Stimulated activated CD4-positive, alpha-beta T cell treated with anti-CD3 and anti-CD28 coated beads, Interleukin-12 subunit alpha, Interleukin-12 subunit beta, amount 100 ng/mL, for 4 hours (primary cell): ENCODE measurements around the gene PCDH1.
"Not testable (repeated sequence)": the region's sequence is repeated elsewhere in the genome, so short reads cannot be mapped to it uniquely, and the experiment has no call there.

Experiments used
- DNase-seq: peaks from one replicate; pipeline ENCODE4 v3.0.0-alpha.2; 2020

Gene PCDH1

GRCh38 chr5:141897425-141897824 is 19.2 kb upstream of the PCDH1 start:
- DNase-seq = no peak

DNA sequence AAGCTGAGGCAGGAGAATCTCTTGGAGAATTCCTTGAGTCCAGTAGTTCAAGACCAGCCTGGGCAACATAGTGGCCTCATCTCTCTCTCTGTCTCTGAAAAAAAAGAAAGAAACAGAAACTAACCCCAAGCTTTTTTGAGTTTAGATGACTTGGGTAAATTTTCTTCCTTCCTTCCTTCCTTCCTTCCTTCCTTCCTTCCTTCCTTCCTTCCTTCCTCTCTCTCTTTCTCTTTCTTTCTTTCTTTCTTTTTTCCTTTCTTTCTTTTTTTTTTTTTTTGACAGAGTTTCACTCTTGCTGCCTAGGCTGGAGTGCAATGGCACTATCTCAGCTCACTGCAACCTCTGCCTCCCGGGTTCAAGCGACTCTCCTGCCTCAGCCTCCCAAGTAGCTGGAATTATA is 12.2 kb upstream of the PCDH1 start:
- not testable (repeated sequence) for DNase-seq

- no peak for DNase-seq
These were observed 11.2 kb upstream of the PCDH1 start for GRCh38 chr5:141889282-141889871.

- DNase-seq = no peak
These were observed 5.7 kb upstream of the PCDH1 start for GRCh38 chr5:141883892-141884318.

DNA sequence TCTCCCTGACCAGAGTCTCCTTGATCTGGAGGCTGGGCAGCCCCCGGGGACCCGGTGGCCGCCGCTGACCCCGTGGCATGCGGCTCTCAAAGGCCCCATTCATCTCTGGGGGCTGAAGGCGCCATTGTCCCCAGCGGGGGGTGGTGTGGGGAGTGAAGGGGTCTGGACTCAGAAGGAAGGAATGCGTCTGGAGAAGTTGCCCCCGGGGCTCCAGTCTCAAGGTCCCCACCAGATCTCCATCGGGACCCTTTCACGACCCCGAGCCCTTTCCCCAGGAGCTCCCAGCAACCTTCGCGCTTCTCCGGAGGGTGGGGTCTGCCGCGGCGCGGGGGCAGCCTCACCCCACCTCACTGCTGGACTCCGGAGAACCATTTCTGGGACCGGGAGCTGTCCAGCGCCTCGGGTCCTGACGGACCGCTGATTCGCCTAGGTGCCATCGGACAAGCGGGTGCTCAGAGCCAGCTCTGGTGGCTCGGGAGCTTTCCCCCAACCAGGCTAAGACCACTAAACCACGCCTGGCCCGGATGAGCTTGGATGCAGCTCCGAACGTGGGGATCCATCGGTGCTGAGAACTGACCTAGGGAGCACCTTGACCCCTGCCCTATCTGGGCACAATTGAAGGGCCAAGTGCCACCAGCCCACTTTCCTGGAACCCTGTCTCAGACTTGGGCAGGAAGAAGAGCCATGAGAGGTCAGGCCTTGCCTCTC is 5.1 kb upstream of the PCDH1 start:
- no peak for DNase-seq

DNA sequence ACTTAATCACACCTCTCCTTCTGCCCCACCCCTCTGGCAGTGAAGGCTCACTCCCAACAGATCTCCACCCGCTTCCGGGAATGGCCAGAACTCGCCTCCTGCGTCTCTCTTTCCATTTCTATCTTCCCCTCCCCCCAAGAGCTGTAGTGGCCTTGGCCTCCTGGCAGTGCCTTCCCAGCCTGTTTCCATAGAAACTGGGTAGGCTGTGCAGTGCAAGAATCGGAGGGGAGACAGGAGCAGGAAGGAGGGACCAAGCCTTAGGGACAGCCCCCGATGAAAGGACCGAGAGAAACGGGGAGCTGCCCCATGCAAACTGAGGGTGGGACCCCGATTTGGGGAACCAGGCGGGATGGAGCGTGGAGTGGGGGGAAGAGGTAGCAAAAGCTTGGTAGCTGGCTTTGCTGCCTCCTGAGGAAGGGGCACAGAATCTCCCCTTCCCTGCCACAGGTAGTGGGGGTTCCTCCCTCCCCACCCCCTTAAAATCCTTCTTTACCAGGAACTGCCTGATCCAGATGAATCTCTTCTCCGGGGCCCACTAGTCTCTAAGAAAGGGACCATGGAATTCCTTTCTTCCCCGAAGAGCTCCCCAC is 4.5 kb upstream of the PCDH1 start:
- no peak for DNase-seq

GRCh38 chr5:141881886-141882285 is 3.7 kb upstream of the PCDH1 start:
- no peak for DNase-seq

DNA sequence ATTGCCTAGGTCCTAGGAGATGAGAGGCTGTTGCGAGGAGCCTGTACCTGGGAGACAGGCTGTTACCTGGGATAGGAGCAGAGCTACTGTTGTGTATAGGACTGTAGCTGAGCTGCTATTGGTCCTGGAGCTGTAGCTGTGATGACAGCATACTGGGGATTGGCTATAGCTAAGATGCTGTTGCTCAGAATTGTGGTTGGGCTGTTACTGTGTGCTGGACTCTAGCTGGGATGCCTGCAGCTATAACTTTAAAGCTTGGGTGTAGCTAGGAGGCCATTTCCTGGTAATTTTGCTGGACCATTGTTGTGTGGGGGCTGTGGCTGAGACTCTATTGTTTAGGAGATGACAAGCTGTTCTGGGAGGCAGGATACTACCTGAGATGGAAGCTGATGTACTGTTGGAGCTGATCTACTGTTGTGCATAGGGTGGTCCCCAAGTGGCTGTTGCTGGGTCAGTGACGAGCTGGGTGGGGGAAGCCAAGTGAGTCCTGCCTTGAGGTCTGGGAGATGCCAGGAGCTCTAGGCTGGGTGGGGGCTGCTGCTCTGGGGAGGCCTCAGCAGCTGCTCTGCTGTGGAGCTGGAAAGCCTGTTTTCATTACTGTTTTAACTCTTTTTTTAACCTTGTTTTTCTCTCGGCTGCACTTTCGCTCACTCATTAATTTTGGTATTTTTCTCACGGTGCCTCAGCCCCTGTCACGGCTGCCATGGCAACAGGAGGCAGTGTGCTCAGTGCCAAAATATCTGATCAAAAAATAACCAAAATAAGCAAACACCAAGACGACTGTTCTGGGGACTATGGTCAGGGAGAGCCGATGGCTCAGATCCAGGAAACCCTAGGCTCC is 3.0 kb upstream of the PCDH1 start:
- no peak for DNase-seq

- no peak for DNase-seq
These were observed 1.9 kb upstream of the PCDH1 start for GRCh38 chr5:141879941-141880738.

DNA sequence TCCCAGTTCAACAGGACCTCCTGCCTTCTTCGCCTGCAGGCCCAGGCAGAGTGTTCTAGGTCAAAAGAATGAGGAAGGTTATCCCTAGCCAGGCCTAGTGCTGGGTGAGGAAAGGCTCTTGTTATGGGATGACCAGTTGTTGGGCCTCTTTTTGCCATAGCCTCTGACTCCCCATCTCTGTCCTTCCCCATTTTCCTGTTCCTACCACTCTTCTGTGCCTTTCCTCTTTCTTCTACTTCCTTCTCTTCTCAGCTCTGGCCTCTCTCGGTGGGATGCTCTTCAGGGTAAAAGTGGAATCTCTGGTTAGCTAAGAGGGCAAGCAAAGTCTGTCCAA is 1.2 kb upstream of the PCDH1 start:
- DNase-seq = no peak

GRCh38 chr5:141878711-141879425 is 658 bp upstream of the PCDH1 start:
- peak; percentile 80 for DNase-seq

- peak; percentile 26 for DNase-seq
These were observed 639 bp downstream of the PCDH1 start for GRCh38 chr5:141877356-141878185.

- no peak for DNase-seq
These were observed 1.4 kb downstream of the PCDH1 start for GRCh38 chr5:141876628-141877355.

- no peak for DNase-seq
These were observed 2.2 kb downstream of the PCDH1 start for GRCh38 chr5:141875795-141876627.

DNA sequence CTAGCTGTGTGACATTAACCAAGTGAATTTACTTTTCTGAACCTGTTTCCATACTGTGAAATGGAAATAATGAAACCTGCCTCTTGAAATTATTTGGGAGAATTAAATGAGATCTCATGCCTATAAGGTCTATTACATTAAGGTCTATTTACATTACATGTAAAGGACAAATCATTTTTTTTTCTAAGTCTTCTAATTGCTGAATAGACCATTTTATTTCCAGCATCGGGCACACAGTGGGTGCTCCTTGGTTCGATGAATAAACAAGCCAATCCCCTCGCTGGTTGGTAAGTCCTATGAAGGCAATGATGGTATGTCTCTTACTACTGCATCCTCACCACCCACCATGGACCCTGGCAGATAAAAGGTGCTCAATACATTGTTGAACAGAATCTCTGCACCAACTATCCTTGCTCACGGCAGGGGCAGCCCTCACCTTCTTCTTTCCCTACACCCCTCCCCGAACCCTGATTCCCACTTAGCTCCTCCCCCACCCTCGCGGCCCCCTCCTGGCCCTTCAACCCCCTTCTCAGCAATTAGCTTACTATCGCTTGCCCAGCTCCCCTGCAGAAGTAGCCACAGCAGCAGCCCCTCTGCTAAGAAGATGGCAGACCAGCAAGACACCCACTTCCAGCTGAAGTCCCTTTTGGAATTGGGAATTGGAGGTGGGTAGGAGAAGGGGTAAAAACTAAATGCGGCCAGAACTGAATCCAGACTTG is 3.0 kb downstream of the PCDH1 start:
- DNase-seq = no peak

GRCh38 chr5:141874262-141874964 is 3.8 kb downstream of the PCDH1 start:
- no peak for DNase-seq

DNA sequence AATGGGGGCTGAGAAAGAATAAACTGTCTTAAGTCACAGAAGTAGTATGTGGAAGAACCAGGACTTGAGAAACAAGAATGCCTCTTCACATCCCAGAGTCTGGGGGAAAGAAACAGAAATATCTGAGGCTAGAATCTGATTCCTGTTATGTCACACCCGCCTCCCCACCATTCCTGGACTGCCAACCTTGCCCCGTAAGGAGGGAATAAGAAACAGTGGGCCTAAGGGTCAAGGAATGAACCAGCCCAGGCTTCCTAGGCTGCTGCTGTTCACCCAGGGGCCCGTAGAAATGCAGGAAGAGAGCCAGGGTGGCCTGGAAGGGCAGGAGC is 4.3 kb downstream of the PCDH1 start:
- DNase-seq = no peak
